Ectodermal cell (in vitro differentiated cells): ENCODE results near the gene GATA5.
A peak's percentile ranks its signal among the peaks of the same experiment; 100 is the strongest.

ENCODE experiments used
- H3K27ac ChIP-seq: 2 replicates; pipeline ENCODE4 v1.7.0; 2013; ENCODE audit warnings: mild to moderate bottlenecking, low read depth, low read length; ENCODE audit not compliant: insufficient read depth, poor library complexity, severe bottlenecking
- H3K27me3 ChIP-seq: 2 replicates; pipeline ENCODE4 v1.7.0; 2013; ENCODE audit warnings: mild to moderate bottlenecking, low read length; ENCODE audit not compliant: insufficient read depth, control insufficient read depth, poor library complexity, severe bottlenecking
- H3K36me3 ChIP-seq: one replicate; pipeline ENCODE4 v1.7.0; 2013; ENCODE audit warnings: low read length; ENCODE audit not compliant: control insufficient read depth, insufficient read depth
- H3K4me1 ChIP-seq: one replicate; pipeline ENCODE4 v1.7.0; 2013; ENCODE audit warnings: low read length; ENCODE audit not compliant: control insufficient read depth, insufficient read depth
- H3K4me3 ChIP-seq: 2 replicates; pipeline ENCODE4 v1.7.0; 2013; ENCODE audit warnings: low read depth, low read length, control low read depth; ENCODE audit not compliant: insufficient read depth
- H3K9me3 ChIP-seq: 2 replicates; pipeline ENCODE4 v1.7.0; 2013; ENCODE audit warnings: mild to moderate bottlenecking, low read length, moderate library complexity; ENCODE audit not compliant: control insufficient read depth
- WGBS, 2 experiments: methylation state at CpG; one replicate each; pipeline ENCODE4 v1.1.7; 2013; ENCODE audit warnings: missing lambda C conversion rate in 2 of 2; 5-methylcytosine and 5-hydroxymethylcytosine counted together

GATA5 gene

DNA sequence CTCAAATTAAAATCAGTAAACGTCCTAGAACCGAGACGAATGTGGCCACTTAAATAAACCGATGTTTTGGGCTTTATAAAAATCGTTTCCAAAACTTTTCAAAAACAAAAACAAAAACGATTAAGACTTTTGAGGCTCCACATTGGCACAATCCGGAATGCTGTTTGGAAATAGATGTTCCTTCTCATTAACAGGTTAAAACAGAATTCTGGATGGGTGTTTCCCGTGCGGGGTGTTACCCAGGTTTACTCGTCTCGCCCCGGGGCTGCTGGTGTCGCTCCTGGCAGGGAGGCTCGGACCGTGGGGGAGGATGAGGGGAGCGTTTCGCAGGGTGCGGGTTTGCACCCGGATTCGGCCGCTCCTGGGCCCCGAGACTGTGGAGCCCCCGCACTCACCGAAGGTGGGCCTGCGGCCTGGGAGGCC lies 1.2 kb downstream of the GATA5 start:
- H3K4me1 ChIP-seq: peaks cover 26% of the 10 kb centered on the region
- H3K9me3 ChIP-seq: no peaks in the 10 kb centered on the region
- H3K27me3 ChIP-seq: peaks cover 71% of the 10 kb centered on the region
- WGBS, 2 experiments: 4 to 5% methylated on average over 25 of the region's 25 CpGs
- H3K4me3 ChIP-seq: peak overlapping the region; percentile 33
- no peaks in the 10 kb centered on the region for H3K36me3 ChIP-seq
- no peak overlapping the region for H3K27ac ChIP-seq

- Histone ChIP-seq H3K36me3 (no peaks in the 10 kb centered on the region), H3K4me1 (peaks cover 27% of the 10 kb centered on the region), H3K4me3 (peak overlapping the region; percentile 33), H3K9me3 (no peaks in the 10 kb centered on the region), H3K27ac (no peak overlapping the region), H3K27me3 (peaks cover 64% of the 10 kb centered on the region)
- WGBS, 2 experiments: 8 to 9% methylated on average over 52 of the region's 52 CpGs
These were observed 1.8 kb downstream of the GATA5 start for GRCh38 chr20:62473717-62474603.

- Histone ChIP-seq H3K9me3 (no peaks in the 10 kb centered on the region), H3K27me3 (peaks cover 55% of the 10 kb centered on the region), H3K27ac (no peak overlapping the region), H3K36me3 (no peaks in the 10 kb centered on the region), H3K4me3 (no peak overlapping the region), H3K4me1 (peaks cover 25% of the 10 kb centered on the region)
- 83 to 84% methylated on average over 30 of the region's 30 CpGs for WGBS, 2 experiments
These were observed 2.7 kb downstream of the GATA5 start for GRCh38 chr20:62472941-62473585.

DNA sequence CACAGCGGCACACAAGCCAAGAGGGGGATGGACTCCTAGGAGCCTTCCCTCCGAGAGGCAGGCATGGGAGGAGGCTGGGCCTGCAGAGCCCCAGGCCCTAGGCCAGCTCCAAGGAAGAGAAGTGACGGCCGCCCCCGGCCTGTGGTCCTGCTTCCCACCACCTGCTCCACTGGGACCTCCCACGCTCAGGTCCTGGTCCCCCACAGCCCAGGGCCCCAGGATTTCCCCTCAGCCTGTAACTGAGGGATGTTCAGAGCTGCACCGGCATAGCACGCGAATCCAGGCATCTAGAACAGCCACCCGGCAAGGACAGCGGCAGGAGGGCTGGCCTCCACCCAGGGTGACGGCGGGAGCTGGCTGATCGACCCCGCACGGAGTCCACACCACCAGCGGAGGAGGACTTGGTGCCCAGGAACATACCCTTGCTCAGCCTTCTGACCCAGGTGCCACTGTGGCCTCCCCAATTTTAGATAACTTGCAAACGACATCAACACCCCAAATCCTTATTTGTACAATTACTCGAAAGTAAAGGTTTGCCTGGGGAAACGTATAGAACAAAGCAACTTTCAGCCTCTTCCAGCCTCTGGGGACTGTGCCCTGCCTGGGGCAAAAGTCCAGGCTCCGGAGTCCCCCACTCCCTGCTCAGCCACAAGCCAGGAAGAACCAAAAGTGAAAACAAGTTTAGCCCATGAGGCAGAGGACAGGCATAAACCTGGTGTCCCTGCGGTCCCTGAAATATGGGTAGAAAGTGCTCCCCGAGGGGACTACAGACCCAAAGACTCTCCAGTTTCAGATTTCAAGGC lies 3.5 kb downstream of the GATA5 start:
- no peaks in the 10 kb centered on the region for H3K36me3 ChIP-seq

GRCh38 chr20:62470459-62470858 lies 5.3 kb downstream of the GATA5 start:
- H3K27ac ChIP-seq: no peak overlapping the region
- WGBS, 2 experiments: 91 to 92% methylated on average over 12 of the region's 12 CpGs
- H3K4me3 ChIP-seq: no peak overlapping the region
- H3K4me1 ChIP-seq: peaks cover 23% of the 10 kb centered on the region
- no peaks in the 10 kb centered on the region for H3K9me3 ChIP-seq
- peaks cover 29% of the 10 kb centered on the region for H3K27me3 ChIP-seq
- H3K36me3 ChIP-seq: no peaks in the 10 kb centered on the region

More for the DNA sequence above, 3.5 kb downstream of the GATA5 start:
- Histone ChIP-seq H3K9me3 (no peaks in the 10 kb centered on the region), H3K4me3 (no peak overlapping the region), H3K4me1 (peaks cover 23% of the 10 kb centered on the region), H3K27me3 (peaks cover 48% of the 10 kb centered on the region), H3K27ac (no peak overlapping the region)
- 88 to 89% methylated on average over 23 of the region's 23 CpGs for WGBS, 2 experiments

DNA sequence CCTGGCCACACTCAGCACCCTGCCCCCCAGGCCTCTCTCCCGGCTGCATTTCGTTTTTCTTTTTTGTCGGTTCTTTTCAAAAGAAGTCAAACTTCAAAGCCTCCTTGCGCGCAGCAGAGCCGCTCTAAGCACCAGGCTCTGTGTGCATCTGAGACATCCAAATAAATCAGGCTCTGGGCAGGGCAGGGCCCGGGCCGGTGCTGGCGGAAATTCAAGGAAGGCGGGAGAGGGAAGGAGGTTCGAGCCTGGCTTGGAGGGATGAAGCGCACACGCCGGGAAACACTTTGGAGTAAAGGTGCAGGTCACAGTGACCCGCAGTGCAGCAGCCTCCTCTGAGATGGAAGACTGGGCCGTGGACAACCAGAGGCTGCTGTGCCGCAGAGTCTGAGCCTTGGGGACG lies 5.8 kb downstream of the GATA5 start:
- H3K27me3 ChIP-seq: peaks cover 25% of the 10 kb centered on the region
- 65 to 68% methylated on average over 18 of the region's 18 CpGs for WGBS, 2 experiments
- H3K4me3 ChIP-seq: no peak overlapping the region
- H3K36me3 ChIP-seq: no peaks in the 10 kb centered on the region
- peaks cover 23% of the 10 kb centered on the region for H3K4me1 ChIP-seq
- no peak overlapping the region for H3K27ac ChIP-seq
- no peaks in the 10 kb centered on the region for H3K9me3 ChIP-seq

DNA sequence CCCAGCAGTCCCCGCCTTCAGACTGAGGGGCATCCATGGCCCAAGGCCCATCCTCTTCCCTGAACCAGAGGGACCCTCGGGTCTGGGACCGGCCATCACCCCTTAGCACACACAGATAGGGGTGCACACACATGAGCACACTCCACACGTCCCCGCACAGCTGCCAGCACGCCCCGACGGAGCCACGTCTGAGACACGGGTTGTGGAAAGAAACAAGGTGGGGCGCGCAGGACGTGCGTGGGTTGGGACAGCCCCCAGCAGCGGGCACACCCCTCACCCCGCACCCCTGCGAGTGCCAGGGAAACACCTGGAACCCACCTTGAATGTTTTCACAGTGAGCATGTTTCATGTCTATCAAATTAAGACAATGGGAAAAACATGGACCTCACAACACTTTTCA lies 6.4 kb downstream of the GATA5 start:
- WGBS, 2 experiments: 87 to 89% methylated on average over 17 of the region's 17 CpGs
- H3K9me3 ChIP-seq: no peaks in the 10 kb centered on the region
- H3K36me3 ChIP-seq: no peaks in the 10 kb centered on the region
- peaks cover 18% of the 10 kb centered on the region for H3K27me3 ChIP-seq
- H3K4me3 ChIP-seq: no peak overlapping the region
- H3K4me1 ChIP-seq: peaks cover 16% of the 10 kb centered on the region
- no peak overlapping the region for H3K27ac ChIP-seq

GRCh38 chr20:62466806-62467537 lies 8.8 kb downstream of the GATA5 start:
- no peaks in the 10 kb centered on the region for H3K9me3 ChIP-seq
- no peak overlapping the region for H3K4me3 ChIP-seq
- H3K4me1 ChIP-seq: peaks cover 8% of the 10 kb centered on the region
- H3K27ac ChIP-seq: no peak overlapping the region
- no peaks in the 10 kb centered on the region for H3K36me3 ChIP-seq
- H3K27me3 ChIP-seq: no peaks in the 10 kb centered on the region
- WGBS, 2 experiments: 90 to 92% methylated on average over 19 of the region's 19 CpGs

GRCh38 chr20:62466072-62466760 lies 9.6 kb downstream of the GATA5 start:
- 92% methylated on average over 48 of the region's 48 CpGs for WGBS, 2 experiments
- Histone ChIP-seq H3K4me1 (peaks cover 8% of the 10 kb centered on the region), H3K27me3 (no peaks in the 10 kb centered on the region), H3K4me3 (no peak overlapping the region), H3K9me3 (no peaks in the 10 kb centered on the region), H3K27ac (no peak overlapping the region), H3K36me3 (no peaks in the 10 kb centered on the region)
